GM18951 (cell line): ENCODE results near the gene HAUS7.

Experiments used
- POLR2A ChIP-seq: IDR thresholded peaks from 4 replicates; pipeline ENCODE4 v1.6.1; 2011; ENCODE audit warnings: mild to moderate bottlenecking; ENCODE audit not compliant: insufficient read length, insufficient read depth; ENCODE audit errors: extremely low read depth
- in situ Hi-C: fragments of 300-500 bp; cut with MboI; formaldehyde crosslinking; loops from one replicate; pipeline ENCODE4 v1.12.0; 2022; ENCODE audit warnings: low sequenced_read_pairs, mixed read lengths, inconsistent platforms; ENCODE audit not compliant: unreplicated experiment

HAUS7 gene

GRCh38 chrX:153494541-153495361 is 24.4 kb upstream of the HAUS7 start, which contains the start of gene BGN:
BGN (plus strand) TSS chrX:153494980; CDS start chrX:153504632, 9,652 bp downstream.
- no peak for TF ChIP-seq POLR2A
- in situ Hi-C loops, result loop anchor here (10.0 kb wide), 1 partner anchor 450 kb away; no protein-coding TSS in a partner anchor

DNA sequence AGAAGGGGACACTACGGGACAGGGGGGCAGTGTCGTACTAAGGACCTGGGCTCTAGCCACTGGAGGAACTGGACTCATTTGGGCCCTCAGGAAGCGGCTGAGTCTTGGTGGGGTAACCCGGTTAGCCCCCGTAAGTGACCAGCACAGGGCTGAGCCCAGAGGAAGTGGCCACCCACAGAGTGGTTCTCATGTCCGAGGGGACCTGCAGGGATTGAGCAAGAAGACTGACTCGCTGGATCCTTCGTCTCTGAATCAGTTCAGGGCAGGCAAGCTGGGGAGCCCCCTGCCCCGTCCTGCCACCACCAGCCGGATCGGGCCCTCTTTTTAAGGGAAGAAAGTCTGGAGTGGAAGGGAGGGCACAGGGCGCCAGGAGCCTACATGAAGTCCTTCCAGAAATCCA is 23.7 kb upstream of the HAUS7 start:
- no peak for TF ChIP-seq POLR2A
- in situ Hi-C loops, result loop anchor here (10.0 kb wide), 1 partner anchor 449 kb away; no protein-coding TSS in a partner anchor

DNA sequence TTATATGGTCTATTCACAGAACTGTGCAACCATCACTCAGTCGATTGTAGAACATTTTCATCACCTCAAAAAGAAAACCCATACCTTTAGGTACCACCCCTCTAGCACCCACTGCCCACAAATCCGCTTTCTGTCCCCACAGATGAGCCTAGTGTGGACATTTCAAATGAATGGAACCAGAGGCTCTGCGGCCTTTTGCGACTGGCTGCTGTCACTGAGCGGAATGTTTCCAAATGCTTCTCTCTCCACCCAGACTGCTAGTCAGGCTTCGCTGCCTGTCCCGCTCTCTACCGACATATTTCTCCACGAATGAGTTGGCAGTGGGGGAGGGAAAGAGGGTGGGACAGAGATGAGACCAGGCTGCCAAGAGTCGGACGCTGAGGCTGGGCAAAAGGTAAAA is 22.7 kb upstream of the HAUS7 start:
- TF ChIP-seq POLR2A, result no peak
- in situ Hi-C loops, result loop anchor here (10.0 kb wide), 1 partner anchor 448 kb away; no protein-coding TSS in a partner anchor

DNA sequence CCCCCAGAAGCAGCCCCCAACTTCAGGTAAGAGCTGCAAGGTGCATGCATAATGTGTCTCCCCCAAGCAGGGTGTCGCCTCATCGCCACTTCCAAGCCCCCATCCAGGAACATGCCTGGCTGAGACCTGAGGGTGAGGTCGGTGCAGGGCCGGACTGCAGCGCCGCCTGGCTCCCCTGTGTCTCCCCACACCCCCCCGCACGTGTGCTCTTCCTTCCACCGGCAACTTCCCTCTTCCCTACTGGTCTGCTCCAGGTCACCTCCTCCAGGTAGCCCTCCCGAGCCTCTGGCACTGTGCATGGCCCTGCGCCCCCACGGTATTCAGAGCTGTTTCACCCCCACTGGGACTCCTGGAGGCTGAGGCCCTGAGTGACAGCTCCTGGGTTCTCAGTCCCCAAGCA is 22.2 kb upstream of the HAUS7 start:
- in situ Hi-C loops, result loop anchor here (10.0 kb wide), 1 partner anchor 448 kb away; no protein-coding TSS in a partner anchor
- no peak for TF ChIP-seq POLR2A

- in situ Hi-C loops, result loop anchor here (10.0 kb wide), 1 partner anchor 447 kb away; no protein-coding TSS in a partner anchor
- no peak for TF ChIP-seq POLR2A
Observed at GRCh38 chrX:153491918-153492317, 21.5 kb upstream of the HAUS7 start.

- in situ Hi-C loops, result loop anchor here (10.0 kb wide), 1 partner anchor 447 kb away; no protein-coding TSS in a partner anchor
- no peak for TF ChIP-seq POLR2A
Observed at GRCh38 chrX:153491351-153491914, 21.1 kb upstream of the HAUS7 start.

- in situ Hi-C loops, result loop anchor here (10.0 kb wide), 1 partner anchor 446 kb away; no protein-coding TSS in a partner anchor
- TF ChIP-seq POLR2A, result no peak
Observed at GRCh38 chrX:153490217-153490930, 20.0 kb upstream of the HAUS7 start.

DNA sequence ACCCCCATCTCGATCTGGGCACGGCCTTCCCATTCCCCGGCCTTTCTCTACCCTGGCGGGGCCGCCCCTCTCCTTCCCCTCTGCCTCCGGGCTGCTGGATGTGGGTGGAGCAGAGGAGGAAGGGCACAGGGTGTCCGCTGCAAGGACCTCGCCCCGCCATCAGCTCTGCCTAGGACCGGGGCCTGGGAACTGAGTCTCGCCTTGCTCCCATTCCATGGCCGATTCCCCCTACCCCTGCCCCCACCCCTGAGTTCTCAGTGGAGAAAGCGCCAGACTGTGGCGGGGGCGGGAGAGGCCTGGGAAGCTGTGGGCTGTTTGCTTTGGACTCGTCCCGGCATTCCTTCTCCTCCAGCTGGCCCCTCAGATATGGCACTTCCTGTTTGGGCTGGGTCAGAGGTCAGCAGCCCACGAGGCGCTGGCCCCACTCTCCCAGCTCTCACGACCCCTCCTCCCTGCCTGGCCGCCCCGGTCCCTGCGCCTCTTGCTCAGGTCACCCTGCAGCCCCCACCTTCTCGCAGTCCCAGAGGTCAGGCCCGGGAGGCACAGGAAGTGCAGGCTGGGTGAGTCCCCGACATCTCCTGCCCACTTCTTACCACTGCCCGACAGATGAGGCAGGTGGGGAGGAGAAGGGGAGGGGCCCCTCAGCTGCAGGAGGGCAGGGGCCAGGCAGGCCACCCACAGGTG is 18.0 kb upstream of the HAUS7 start:
- TF ChIP-seq POLR2A, result no peak
- in situ Hi-C loops, result no loop called here

DNA sequence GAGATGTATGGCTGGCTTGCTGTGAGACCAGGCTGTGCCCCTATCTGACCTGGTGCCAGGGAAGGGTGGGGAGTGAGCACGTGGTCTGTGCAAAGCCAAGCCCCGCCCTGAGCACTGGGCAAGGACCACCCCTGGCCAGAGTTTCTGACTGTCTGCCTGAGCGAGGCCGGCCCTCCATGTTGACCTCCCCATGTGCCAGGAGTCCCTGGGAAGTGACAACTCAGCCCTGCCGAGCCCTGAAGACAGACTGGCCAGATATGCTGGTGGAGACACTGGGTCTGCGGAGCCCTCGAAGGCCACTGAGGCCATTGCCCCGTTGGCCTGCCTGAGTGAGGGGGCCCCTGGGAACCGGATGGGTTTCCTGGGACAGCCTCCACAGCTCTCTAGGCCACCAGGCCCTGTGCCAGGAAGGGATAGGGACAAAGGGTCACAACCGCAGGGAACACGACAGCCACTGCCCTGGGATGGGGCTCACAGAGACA is 17.3 kb upstream of the HAUS7 start:
- in situ Hi-C loops, result no loop called here
- TF ChIP-seq POLR2A, result no peak

DNA sequence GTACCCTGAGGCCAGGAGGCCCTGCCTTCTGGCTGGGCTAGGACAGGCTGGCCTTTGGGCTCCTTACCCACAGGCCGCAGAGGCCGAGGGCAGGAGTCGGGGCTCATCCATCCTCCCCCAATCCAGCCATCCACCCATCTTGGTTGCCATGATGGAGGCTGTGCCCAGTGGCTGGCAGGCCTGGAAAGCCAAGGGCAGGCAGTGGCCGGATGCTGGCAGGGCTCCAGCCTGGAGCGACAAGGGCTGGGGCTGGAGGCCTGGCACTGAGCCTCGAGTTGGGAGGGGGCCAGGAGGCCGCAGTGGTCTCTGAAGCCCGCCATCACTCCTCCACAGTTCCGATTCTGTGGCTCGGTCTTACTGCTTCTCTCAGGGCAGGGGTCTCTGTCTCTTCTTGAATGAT is 15.8 kb upstream of the HAUS7 start:
- TF ChIP-seq POLR2A, result no peak
- in situ Hi-C loops, result no loop called here

- in situ Hi-C loops, result no loop called here
- TF ChIP-seq POLR2A, result no peak
Observed at GRCh38 chrX:153485396-153486080, 15.2 kb upstream of the HAUS7 start.
